K562 (cell line): Measurements from ENCODE around the gene CH25H. TPM values are rescaled to one million over a fixed set of nuclear protein-coding genes. Genes with fewer than 3 reads are reported as not detected.
"Not testable (repeated sequence)": the region's sequence is repeated elsewhere in the genome, so short reads cannot be mapped to it uniquely, and the experiment has no call there.

ENCODE experiments used
- ATAC-seq: fragments of 200-7000 bp; cut with Tn5 transposase; 3 replicates; pipeline ENCODE4 v1.9.1; 2020; ENCODE audit warnings: moderate library complexity
- BruUV-seq: library from RNA; stranded (reverse); fragments of 400-500 nt; replicated peaks from 2 replicates; lab custom pipeline; 2021; lab: Mats Ljungman, UMichigan
- CTCF ChIA-PET: fragments of 300-600 bp; formaldehyde crosslinking; extraction: SDS; loops from one replicate; lab custom pipeline; 2021; ENCODE audit warnings: low intra/inter-chr PET ratio; lab: Yijun Ruan, JAX
- POLR2A ChIA-PET: fragments of 300-600, 350-650 bp; sonication (Branson Sonifier 250); formaldehyde crosslinking; extraction: SDS; loops from one replicate; lab custom pipeline; 2021; ENCODE audit warnings: antibody characterized with exemption, inconsistent platforms; lab: Yijun Ruan, JAX
- DNase-seq, 4 experiments: peaks; one replicate each; pipeline versions ENCODE4 v3.0.0 to v3.0.0-alpha.2; 2011 to 2018; ENCODE audit warnings: low spot score in 3 of 4, mixed read lengths in 3 of 4; ENCODE audit errors: extremely low read depth in 1 of 4
- FAIRE-seq: peaks from 2 replicates; lab custom pipeline; 2011; peaks lifted over from hg19 to GRCh38; lab: Jason Lieb, UNC
- H2AFZ ChIP-seq: 2 replicates; pipeline ENCODE4 v1.6.0; 2011; ENCODE audit warnings: low read depth, low read length, control low read depth, inconsistent platforms
- H3K27ac ChIP-seq: fragments of 200-600 bp; 3 replicates; pipeline ENCODE4 v1.8.0; 2011; ENCODE audit warnings: low read depth, mild to moderate bottlenecking, control low read depth, inconsistent platforms, low read length, moderate library complexity, mixed read lengths; ENCODE audit errors: extremely low read depth
- H3K27me3 ChIP-seq, 2 experiments: fragments of 300-600 bp in 1 of 2; 2 replicates in 1 of 2; 3 replicates in 1 of 2; pipeline versions ENCODE4 v1.6.0 to v1.8.0; 2011; ENCODE audit warnings: inconsistent platforms in 2 of 2, low read length in 2 of 2, mild to moderate bottlenecking in 1 of 2, mixed read lengths in 1 of 2, moderate library complexity in 1 of 2; ENCODE audit not compliant: control insufficient read depth in 2 of 2, insufficient read depth in 2 of 2
- H3K36me3 ChIP-seq: fragments of 300-600 bp; 3 replicates; pipeline ENCODE4 v1.8.0; 2011; ENCODE audit warnings: mild to moderate bottlenecking, low read length, inconsistent platforms; ENCODE audit not compliant: control insufficient read depth, insufficient read depth
- H3K4me1 ChIP-seq, 2 experiments: fragments of 200-600 bp in 1 of 2; replicated peaks in 1 of 2; 2 replicates in 1 of 2; 3 replicates in 1 of 2; pipeline versions ENCODE4 v1.5.1 to v1.8.0; 2011; ENCODE audit warnings: inconsistent platforms in 2 of 2, low read length in 2 of 2, mild to moderate bottlenecking in 1 of 2, mixed read lengths in 1 of 2, moderate library complexity in 1 of 2; ENCODE audit not compliant: control insufficient read depth in 2 of 2, insufficient read depth in 2 of 2
- H3K4me2 ChIP-seq: 2 replicates; pipeline ENCODE4 v1.6.1; 2011; ENCODE audit warnings: low read length, control low read depth, inconsistent platforms, mixed read lengths; ENCODE audit not compliant: insufficient read depth
- H3K4me3 ChIP-seq: fragments of 200-600 bp; sonication (generic), shearing (Covaris generic); 2 replicates; pipeline ENCODE4 v1.5.1; 2016; ENCODE audit warnings: control low read depth, inconsistent platforms
- H3K79me2 ChIP-seq: fragments of 200-600 bp; 3 replicates; pipeline ENCODE4 v1.8.0; 2011; ENCODE audit warnings: low read length, inconsistent platforms; ENCODE audit not compliant: control insufficient read depth, insufficient read depth
- H3K9ac ChIP-seq, 2 experiments: 2 replicates each; pipeline versions ENCODE4 v1.6.0 to v1.6.1; 2011; ENCODE audit warnings: low read depth in 2 of 2, low read length in 2 of 2, control low read depth in 1 of 2, inconsistent platforms in 1 of 2, mild to moderate bottlenecking in 1 of 2, mixed read lengths in 1 of 2; ENCODE audit not compliant: insufficient read depth in 1 of 2
- H3K9me1 ChIP-seq: one replicate; pipeline ENCODE4 v1.6.0; 2011; ENCODE audit warnings: inconsistent platforms, mild to moderate bottlenecking, low read length, moderate library complexity; ENCODE audit not compliant: control insufficient read depth, insufficient read depth
- H3K9me3 ChIP-seq: replicated peaks from 2 replicates; pipeline ENCODE4 v1.5.1; 2011; ENCODE audit warnings: low read depth, low read length, inconsistent platforms; ENCODE audit not compliant: control insufficient read depth, insufficient read depth
- H4K20me1 ChIP-seq: replicated peaks from 2 replicates; pipeline ENCODE4 v1.6.1; 2011; ENCODE audit warnings: low read length, inconsistent platforms, mixed read lengths; ENCODE audit not compliant: control insufficient read depth, insufficient read depth
- HDAC3 ChIP-seq: fragments of 450-650 bp; IDR thresholded peaks from 2 replicates; pipeline ENCODE4 v1.6.1; 2018; ENCODE audit warnings: borderline replicate concordance, mild to moderate bottlenecking, moderate library complexity; ENCODE audit not compliant: partially characterized antibody
- ZC3H4 ChIP-seq: sonication (generic); formaldehyde crosslinking; IDR thresholded peaks from 2 replicates; pipeline ENCODE4 v1.9.0; 2021; ENCODE audit warnings: missing genetic modification reagents, borderline replicate concordance
- ZNF277 ChIP-seq: fragments of 250-450 bp; sonication (Bioruptor Pico); IDR thresholded peaks from 2 replicates; pipeline ENCODE4 v1.8.0; 2022; ENCODE audit warnings: inconsistent platforms, mild to moderate bottlenecking, moderate library complexity, borderline replicate concordance
- WGBS: fragments of 100-300 bp; shearing (Covaris generic); methylation state at CpG from one replicate; pipeline ENCODE4 v1.1.6; 2016; ENCODE audit warnings: low coverage, mixed read lengths; ENCODE audit not compliant: insufficient coverage; ENCODE audit errors: missing lambda C conversion rate; 5-methylcytosine and 5-hydroxymethylcytosine counted together
- in situ Hi-C: fragments of 300-500 bp; cut with MboI; formaldehyde crosslinking; loops from 4 replicates; pipeline ENCODE4 v1.15.0; 2018; ENCODE audit warnings: inconsistent platforms, mixed read lengths
- intact Hi-C: fragments of 100-400 bp; cut with micrococcal nuclease; formaldehyde crosslinking; loops from 2 replicates; pipeline ENCODE4 v1.14.2; 2022
- polyA plus RNA-seq, 8 experiments: library from polyadenylated mRNA; depleted of rRNA in 4 of 8; stranded (reverse) in 5 of 8; unstranded in 3 of 8; fragments of >200 nt; fragmentation: Nextera tagmentation in 2 of 8; fragmentation: Illumina TruSeq in 1 of 8; extraction: Ambion mirVana in 2 of 8; extraction: Trizol in 1 of 8; gene quantifications; 2 replicates each; pipeline versions ENCODE4 v1.2.1 to v1.2.3, GENCODE V29; 2011 to 2014; ENCODE audit warnings: inconsistent platforms in 1 of 8, missing spikeins in 1 of 8
- total RNA-seq, 7 experiments: library from RNA; depleted of rRNA in 6 of 7; stranded (reverse); fragments of >200 nt in 6 of 7; fragmentation: Illumina TruSeq in 2 of 7; extraction: Trizol in 2 of 7; gene quantifications; 2 replicates each; pipeline versions ENCODE4 v1.2.1 to v1.2.3, GENCODE V29; 2011 to 2021; ENCODE audit warnings: low replicate concordance in 1 of 7

Gene CH25H
- total and polyA plus RNA-seq, 9 of the 15 experiments (the other 6 are each of a cell fraction or from before 2014, with no cell fraction given) = not detected

DNA sequence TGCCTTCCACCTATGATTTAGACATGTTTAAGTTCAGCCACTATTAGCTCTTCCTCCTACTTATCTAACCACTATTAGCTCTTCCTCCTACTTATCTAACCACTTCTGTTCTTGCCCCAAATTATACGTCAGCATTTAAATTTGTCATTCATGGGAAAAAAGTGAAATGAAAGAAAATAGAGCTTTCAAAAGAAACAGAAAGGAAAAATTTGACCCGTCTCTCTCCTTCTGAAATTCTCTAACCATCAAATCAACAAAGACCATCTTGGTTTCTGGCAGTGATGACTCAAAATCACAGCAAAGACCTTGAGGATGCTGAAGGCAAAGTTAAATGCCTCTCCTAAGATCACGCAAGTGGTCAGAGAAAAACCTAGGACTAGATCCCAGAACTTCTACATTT, 41.9 kb upstream of the CH25H start:
- Histone ChIP-seq H3K79me2 (no peaks in the 10 kb centered on the region), H3K9ac (no peak overlapping the region), H3K4me2 (no peak overlapping the region), H2AFZ (no peak overlapping the region), H3K27ac (no peak overlapping the region), H3K4me3 (no peak overlapping the region), H3K9me1 (no peaks in the 10 kb centered on the region), H3K36me3 (no peaks in the 10 kb centered on the region), H3K9me3 (no peaks in the 10 kb centered on the region), H4K20me1 (no peaks in the 10 kb centered on the region), H3K4me1 (peaks cover 0 to 6% of the 10 kb centered on the region in 2 experiments; a peak in 2 of 5 replicates), H3K27me3 (no peaks in the 10 kb centered on the region)
- in situ Hi-C loops (no loop called here), intact Hi-C loops (no loop called here)
- FAIRE-seq (no peak), DNase-seq (no peak), ATAC-seq (no peak)
- CTCF ChIA-PET = no interaction called here
- POLR2A ChIA-PET = no interaction called here
- no peak for TF ChIP-seq HDAC3
- TF ChIP-seq ZNF277 (CRISPR knock-in tag) = no peak
- no peak for TF ChIP-seq ZC3H4 (CRISPR knock-in tag)
- BruUV-seq = no TSS peak
- 4% methylated on average over 3 of the region's 3 CpGs for WGBS

GRCh38 chr10:89247623-89248022, 40.5 kb upstream of the CH25H start:
- DNase-seq, H3K4me2 ChIP-seq, H3K4me3 ChIP-seq, H3K27ac ChIP-seq, H3K9me1 ChIP-seq, H3K4me1 ChIP-seq, H3K27me3 ChIP-seq, CTCF ChIA-PET, intact Hi-C loops, ATAC-seq, FAIRE-seq, H2AFZ ChIP-seq, BruUV-seq, POLR2A ChIA-PET, H3K9me3 ChIP-seq, H4K20me1 ChIP-seq, H3K9ac ChIP-seq, in situ Hi-C loops, H3K79me2 ChIP-seq, H3K36me3 ChIP-seq: not testable (repeated sequence)
- WGBS = 6% methylated on average over 2 of the region's 2 CpGs
